GM13977 (cell line): ENCODE measurements around the gene TUBGCP6.
"Not testable (repeated sequence)": the region's sequence is repeated elsewhere in the genome, so short reads cannot be mapped to it uniquely, and the experiment has no call there.

Experiments
- DNase-seq: peaks from one replicate; pipeline ENCODE4 v3.0.0; 2012; ENCODE audit warnings: low spot score
- in situ Hi-C: fragments of 300-500 bp; cut with MboI; formaldehyde crosslinking; loops from one replicate; pipeline ENCODE4 v1.12.0; 2022; ENCODE audit warnings: low sequenced_read_pairs, low pct_unique_long_range_greater_than_20kb, mixed read lengths, inconsistent platforms; ENCODE audit not compliant: unreplicated experiment
- TF ChIP-seq, protein P1 (sequence below): IDR thresholded peaks from 2 replicates; pipeline ENCODE4 v1.5.1; 2012; ENCODE audit warnings: mild to moderate bottlenecking, control low read depth; ENCODE audit not compliant: insufficient read depth; ENCODE audit errors: extremely low read depth, missing control alignments

Gene TUBGCP6

DNA sequence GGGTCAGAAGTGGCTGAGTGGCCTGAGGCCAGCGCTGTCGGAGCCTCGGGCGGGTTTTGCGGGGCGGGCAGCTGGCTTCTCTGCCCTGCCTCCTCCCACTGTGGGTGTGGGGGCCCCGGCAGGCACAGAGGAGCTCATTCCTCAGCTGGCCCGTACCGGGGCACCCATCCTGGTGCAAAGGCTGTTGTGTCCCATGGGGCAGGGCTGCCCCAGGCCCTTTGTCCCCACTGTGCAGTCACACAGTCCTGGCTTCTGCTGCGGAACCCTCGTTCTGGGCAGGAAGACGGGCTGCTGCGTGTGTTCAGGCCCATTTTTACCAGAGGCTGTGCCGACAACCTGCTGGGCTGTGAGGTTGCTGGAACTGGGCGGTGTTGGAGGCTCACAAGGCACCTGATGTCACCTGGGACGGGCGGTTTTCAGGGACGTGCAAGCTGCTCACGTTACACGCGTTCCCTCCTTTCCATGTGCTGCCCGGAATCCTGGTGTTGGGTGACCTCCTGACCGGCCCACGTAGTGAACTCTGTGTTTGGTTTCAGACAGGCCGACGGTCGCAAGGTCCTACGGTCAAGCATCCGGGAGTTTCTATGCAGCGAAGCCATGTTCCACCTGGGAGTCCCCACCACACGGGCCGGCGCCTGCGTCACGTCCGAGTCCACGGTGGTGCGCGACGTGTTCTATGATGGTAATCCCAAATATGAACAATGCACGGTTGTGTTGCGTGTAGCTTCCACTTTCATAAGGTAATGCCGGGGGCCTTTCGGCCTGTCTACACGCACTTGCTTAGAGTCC, 38.8 kb downstream of the TUBGCP6 start:
- in situ Hi-C loops = loop anchor here (10.0 kb wide), 1 partner anchor 61 kb away; no protein-coding TSS in a partner anchor
- TF ChIP-seq, protein P1, sequence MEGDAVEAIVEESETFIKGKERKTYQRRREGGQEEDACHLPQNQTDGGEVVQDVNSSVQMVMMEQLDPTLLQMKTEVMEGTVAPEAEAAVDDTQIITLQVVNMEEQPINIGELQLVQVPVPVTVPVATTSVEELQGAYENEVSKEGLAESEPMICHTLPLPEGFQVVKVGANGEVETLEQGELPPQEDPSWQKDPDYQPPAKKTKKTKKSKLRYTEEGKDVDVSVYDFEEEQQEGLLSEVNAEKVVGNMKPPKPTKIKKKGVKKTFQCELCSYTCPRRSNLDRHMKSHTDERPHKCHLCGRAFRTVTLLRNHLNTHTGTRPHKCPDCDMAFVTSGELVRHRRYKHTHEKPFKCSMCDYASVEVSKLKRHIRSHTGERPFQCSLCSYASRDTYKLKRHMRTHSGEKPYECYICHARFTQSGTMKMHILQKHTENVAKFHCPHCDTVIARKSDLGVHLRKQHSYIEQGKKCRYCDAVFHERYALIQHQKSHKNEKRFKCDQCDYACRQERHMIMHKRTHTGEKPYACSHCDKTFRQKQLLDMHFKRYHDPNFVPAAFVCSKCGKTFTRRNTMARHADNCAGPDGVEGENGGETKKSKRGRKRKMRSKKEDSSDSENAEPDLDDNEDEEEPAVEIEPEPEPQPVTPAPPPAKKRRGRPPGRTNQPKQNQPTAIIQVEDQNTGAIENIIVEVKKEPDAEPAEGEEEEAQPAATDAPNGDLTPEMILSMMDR = no peak
- DNase-seq = no peak

DNA sequence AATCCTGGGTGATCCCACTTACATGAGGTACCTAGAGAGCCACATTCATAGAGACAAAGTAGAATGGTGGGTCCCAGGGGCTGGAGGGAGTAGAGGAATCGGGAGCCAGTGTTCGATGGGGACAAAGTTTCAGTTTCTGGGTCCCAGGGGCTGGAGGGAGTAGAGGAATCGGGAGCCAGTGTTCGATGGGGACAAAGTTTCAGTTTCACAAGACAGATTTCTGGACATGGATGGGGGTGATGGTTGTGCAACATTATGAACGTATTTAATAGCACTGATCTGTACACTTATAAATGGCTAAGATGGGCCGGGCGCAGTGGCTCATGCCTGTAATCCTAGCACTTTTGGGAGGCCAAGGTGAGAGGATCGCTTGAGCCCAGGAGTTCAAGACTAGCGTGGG, 39.8 kb downstream of the TUBGCP6 start:
- in situ Hi-C loops = loop anchor here (10.0 kb wide), 1 partner anchor 60 kb away; no protein-coding TSS in a partner anchor
- DNase-seq = not testable (repeated sequence)

DNA sequence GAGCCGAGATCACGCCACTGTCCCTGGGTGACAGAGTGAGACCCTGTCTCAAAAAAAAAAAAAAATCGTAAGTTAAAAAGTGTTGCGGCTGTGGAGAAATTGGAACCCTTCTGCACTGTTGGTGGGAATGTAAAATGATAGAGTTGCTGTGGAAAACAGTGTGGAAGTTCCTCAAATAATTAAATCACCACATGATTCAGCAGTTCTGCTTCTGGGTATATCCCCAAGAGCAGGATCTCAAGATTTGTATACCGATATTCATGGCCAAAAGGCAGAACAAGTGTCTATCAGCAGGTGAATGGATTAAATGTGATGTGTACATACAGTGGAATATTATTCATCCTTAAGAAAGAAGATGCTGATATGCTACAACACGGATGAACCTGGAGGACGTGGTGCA, 40.3 kb downstream of the TUBGCP6 start:
- DNase-seq = no peak
- in situ Hi-C loops = loop anchor here (10.0 kb wide), 1 partner anchor 60 kb away; no protein-coding TSS in a partner anchor
- TF ChIP-seq, protein P1 = no peak

DNA sequence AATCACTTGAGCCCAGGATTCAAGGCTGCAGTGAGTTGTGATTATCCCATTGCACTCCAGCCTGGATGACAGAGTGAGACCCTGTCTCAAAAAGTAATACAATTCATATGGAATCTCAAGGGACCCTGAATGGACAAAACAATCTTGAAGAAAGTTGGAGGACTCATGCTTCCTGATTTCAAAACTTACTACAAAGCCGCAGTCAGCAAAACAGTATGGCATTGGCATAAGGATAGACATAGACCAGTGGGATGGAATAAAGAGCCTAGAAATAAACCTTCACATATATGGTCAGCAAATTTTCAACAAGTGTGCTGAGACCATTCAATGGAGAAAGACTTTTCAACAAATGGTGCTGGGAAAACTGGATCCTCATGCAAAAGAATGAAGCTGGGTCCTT, 41.5 kb downstream of the TUBGCP6 start:
- in situ Hi-C loops = loop anchor here (10.0 kb wide), 1 partner anchor 58 kb away; no protein-coding TSS in a partner anchor
- DNase-seq = no peak
- TF ChIP-seq, protein P1 = no peak

DNA sequence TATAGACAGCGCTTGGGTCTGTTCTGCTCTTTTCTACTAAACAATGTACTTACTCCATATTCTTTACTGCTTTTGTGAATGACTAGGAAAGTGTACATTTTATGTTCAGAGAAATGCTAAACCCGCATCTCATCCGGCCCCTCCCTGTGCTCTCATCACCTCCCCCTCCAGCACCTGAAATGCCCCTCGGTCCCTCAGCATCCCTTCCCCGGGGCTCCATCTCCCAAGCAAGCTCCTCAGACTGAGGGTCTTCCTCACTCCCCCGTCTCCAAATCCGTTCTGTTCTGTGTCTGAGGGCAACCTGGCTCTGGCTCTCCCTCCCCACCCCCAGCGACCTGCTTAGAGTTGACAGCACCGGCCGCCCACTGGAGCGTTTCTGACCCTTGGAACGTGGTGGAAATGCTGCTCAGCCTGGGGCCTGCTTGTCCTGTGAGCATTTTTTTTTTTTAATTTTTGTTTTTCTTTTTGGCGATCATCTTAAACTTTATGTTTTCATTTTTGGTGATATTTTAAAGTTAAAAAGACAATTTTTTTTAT, 42.6 kb downstream of the TUBGCP6 start:
- in situ Hi-C loops = loop anchor here (10.0 kb wide), 1 partner anchor 57 kb away; no protein-coding TSS in a partner anchor
- DNase-seq = no peak
- TF ChIP-seq, protein P1 = no peak

DNA sequence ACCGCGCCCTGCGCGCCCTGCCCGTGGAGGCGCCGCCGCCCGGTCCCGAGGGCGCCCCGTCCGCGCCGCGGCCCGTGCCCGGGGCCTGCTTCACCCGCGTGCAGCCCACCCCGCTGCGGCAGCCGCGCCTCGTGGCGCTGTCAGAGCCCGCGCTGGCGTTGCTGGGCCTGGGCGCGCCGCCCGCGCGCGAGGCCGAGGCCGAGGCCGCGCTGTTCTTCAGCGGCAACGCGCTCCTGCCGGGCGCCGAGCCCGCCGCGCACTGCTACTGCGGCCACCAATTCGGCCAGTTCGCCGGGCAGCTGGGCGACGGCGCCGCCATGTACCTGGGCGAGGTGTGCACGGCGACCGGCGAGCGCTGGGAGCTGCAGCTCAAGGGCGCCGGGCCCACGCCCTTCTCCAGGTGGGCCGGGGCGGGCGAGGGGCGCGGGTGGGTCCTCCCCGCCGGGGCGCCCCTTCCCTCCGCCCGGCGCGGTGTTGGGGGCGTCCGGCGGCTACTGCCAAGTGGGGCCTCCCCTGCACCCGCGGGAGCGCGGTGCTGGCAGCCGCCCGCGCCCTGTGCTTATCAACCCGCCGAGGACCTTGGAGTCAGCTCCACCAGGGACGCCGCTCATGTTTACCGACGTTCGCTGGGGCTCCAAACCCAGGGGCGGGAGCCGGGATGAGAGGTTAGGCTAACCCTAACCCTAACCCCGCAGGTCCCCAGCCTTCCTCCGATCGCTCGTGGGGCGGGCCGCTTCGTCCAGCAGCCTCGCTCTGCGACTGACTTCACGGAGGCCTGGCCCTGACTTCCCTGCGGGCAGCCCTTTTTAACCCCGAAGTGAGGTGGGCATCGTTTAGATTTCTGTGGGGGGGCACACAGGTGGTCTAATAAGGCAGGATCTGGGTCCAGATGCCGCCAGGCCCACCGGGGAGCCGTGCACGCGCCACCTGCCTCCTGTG, 43.4 kb downstream of the TUBGCP6 start:
- in situ Hi-C loops = loop anchor here (10.0 kb wide), 1 partner anchor 57 kb away; no protein-coding TSS in a partner anchor
- no peak for DNase-seq
- TF ChIP-seq, protein P1 = no peak
